ENCODE data around the gene ZNF12.
"Not testable (repeated sequence)": the region's sequence is repeated elsewhere in the genome, so short reads cannot be mapped to it uniquely, and the experiment has no call there.

DNA sequence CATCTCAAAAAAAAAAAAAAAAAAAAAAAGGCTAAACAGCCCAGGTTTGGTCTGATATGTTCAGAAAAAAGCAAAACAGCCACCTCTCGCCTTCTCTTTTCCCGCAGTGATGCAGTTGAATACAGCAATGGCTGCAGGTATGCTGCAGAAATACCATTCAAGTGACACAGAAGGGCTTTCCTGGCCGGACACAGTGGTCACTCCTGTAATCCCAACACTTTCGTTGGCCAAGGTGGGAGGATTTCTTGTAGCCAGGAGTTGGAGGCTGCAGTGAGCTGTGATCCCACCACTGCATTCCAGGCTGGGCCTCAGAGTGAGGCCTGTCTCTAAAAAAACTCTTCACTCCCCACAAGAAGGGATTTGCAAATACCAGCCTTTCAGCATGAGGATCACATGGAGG, 17.6 kb upstream of the ZNF12 start:
- not testable (repeated sequence) for TF ChIP-seq TAF1 (IDR thresholded peaks at IDR 0.05; ENCODE audit: borderline replicate concordance, low read depth, low read length); POLR2AphosphoS5 (IDR thresholded peaks at IDR 0.05; ENCODE audit: low read depth, low read length); POLR2A (IDR thresholded peaks at IDR 0.05; ENCODE audit: low read depth, low read length)

Measured in GM12892 (cell line).